Esophagus muscularis mucosa (tissue), 3 donors: ENCODE data around the gene DCLRE1C.

ENCODE experiments used
- CTCF ChIP-seq, 3 experiments: fragments of 200-600 bp in 2 of 3; fragments of 450-650 bp in 1 of 3; sonication (generic) in 2 of 3; IDR thresholded peaks; one replicate each; pipeline ENCODE4 v1.5.1; 2017 to 2019; ENCODE audit warnings: antibody characterized with exemption in 3 of 3, mild to moderate bottlenecking in 2 of 3, moderate library complexity in 1 of 3
- POLR2AphosphoS5 ChIP-seq, 2 donors: sonication (generic); formaldehyde crosslinking; IDR thresholded peaks; one replicate each; pipeline ENCODE4 v1.6.1; 2017; ENCODE audit warnings: antibody characterized with exemption in 2 of 2

DNA sequence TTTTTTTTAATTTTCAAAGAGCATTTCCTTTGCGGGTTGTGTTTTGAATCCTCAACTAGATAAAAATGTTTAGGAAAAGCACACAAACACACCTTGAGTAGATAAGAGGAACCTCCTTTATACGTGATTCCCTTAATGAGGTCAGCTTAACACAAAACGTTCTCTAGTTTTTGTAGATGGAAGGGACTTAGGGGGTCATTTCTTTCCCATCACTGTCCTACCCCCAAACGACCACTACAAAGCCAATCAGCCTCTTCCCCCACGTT lies 74.0 kb downstream of the DCLRE1C start:
- TF ChIP-seq CTCF (IDR thresholded peaks at IDR 0.05) (no peak), POLR2AphosphoS5 (IDR thresholded peaks at IDR 0.05) (no peak)
